GM18907 (cell line): Measurements from ENCODE around the gene IRF5.
"Not testable (repeated sequence)": the region's sequence is repeated elsewhere in the genome, so short reads cannot be mapped to it uniquely, and the experiment has no call there.

ENCODE experiments used
- ATAC-seq: cut with Tn5 transposase; IDR thresholded peaks from one replicate; pipeline ENCODE4 v1.9.1; 2021; ENCODE audit warnings: mild to moderate bottlenecking, moderate library complexity; ENCODE audit not compliant: unreplicated experiment

IRF5 gene

GRCh38 chr7:128906001-128906765, 31.5 kb upstream of the IRF5 start:
- ATAC-seq: no peak

- ATAC-seq: no peak
Observed at GRCh38 chr7:128906766-128907559, 30.8 kb upstream of the IRF5 start.

- ATAC-seq: no peak
Observed at GRCh38 chr7:128908750-128909624, 28.7 kb upstream of the IRF5 start.

- ATAC-seq: no peak
Observed at GRCh38 chr7:128909625-128910568, 27.8 kb upstream of the IRF5 start.

- ATAC-seq: no peak
Observed at GRCh38 chr7:128910569-128910945, 27.2 kb upstream of the IRF5 start, which contains the start of gene KCP. Gene KCP (minus strand): TSS chr7:128910709. CDS start chr7:128910676, 33 bp downstream.

GRCh38 chr7:128911423-128912031, 26.2 kb upstream of the IRF5 start:
- ATAC-seq: no peak

GRCh38 chr7:128912281-128912680, 25.4 kb upstream of the IRF5 start:
- no peak for ATAC-seq

- not testable (repeated sequence) for ATAC-seq
Observed at GRCh38 chr7:128912709-128913495, 24.8 kb upstream of the IRF5 start.

GRCh38 chr7:128913870-128914565, 23.7 kb upstream of the IRF5 start:
- ATAC-seq: no peak

GRCh38 chr7:128914566-128915151, 23.1 kb upstream of the IRF5 start:
- peak; percentile 60 for ATAC-seq

GRCh38 chr7:128915271-128915819, 22.4 kb upstream of the IRF5 start:
- ATAC-seq: no peak

GRCh38 chr7:128915841-128916642, 21.7 kb upstream of the IRF5 start:
- ATAC-seq: no peak

GRCh38 chr7:128916643-128916915, 21.1 kb upstream of the IRF5 start:
- no peak for ATAC-seq

- no peak for ATAC-seq
Observed at GRCh38 chr7:128917122-128917521, 20.6 kb upstream of the IRF5 start.

- no peak for ATAC-seq
Observed at GRCh38 chr7:128918016-128918665, 19.6 kb upstream of the IRF5 start.

GRCh38 chr7:128919241-128919640, 18.5 kb upstream of the IRF5 start:
- ATAC-seq: no peak
